Right cardiac atrium (tissue), 5 donors: ENCODE measurements around the gene FLAD1. TPM values are rescaled to one million over a fixed set of nuclear protein-coding genes. Genes with fewer than 3 reads are reported as not detected.
A peak's percentile ranks its signal among the peaks of the same experiment; 100 is the strongest.
"Not testable (repeated sequence)": the region's sequence is repeated elsewhere in the genome, so short reads cannot be mapped to it uniquely, and the experiment has no call there.

ENCODE experiments used
- ATAC-seq, 2 donors: fragments of 200-7000 bp; cut with Tn5 transposase; one replicate each; pipeline versions ENCODE4 v1.8.0 to v1.9.1; 2020; ENCODE audit warnings: moderate library complexity in 2 of 2, mild to moderate bottlenecking in 1 of 2
- DNase-seq, 3 donors: peaks; one replicate each; pipeline ENCODE4 v3.0.0-alpha.2; 2020
- H3K27ac ChIP-seq: one replicate; pipeline ENCODE4 v1.5.1; 2013; ENCODE audit warnings: mild to moderate bottlenecking, low read length, control low read depth, moderate library complexity
- H3K27me3 ChIP-seq: one replicate; pipeline ENCODE4 v1.6.1; 2013; ENCODE audit not compliant: control insufficient read depth, insufficient read depth
- H3K4me1 ChIP-seq: one replicate; pipeline ENCODE4 v1.6.1; 2013; ENCODE audit warnings: low read length; ENCODE audit not compliant: control insufficient read depth, insufficient read depth
- H3K4me3 ChIP-seq: one replicate; pipeline ENCODE4 v1.5.1; 2013; ENCODE audit warnings: low read length, control low read depth
- H3K9me3 ChIP-seq: one replicate; pipeline ENCODE4 v1.6.1; 2013; ENCODE audit warnings: low read length; ENCODE audit not compliant: control insufficient read depth
- WGBS: extraction: QIAGEN DNeasy Blood & Tissue Kit; methylation state at CpG from one replicate; pipeline ENCODE4 v1.1.7; 2013; 5-methylcytosine and 5-hydroxymethylcytosine counted together
- intact Hi-C, 4 donors: fragments of 100-400 bp; cut with DNase I; formaldehyde crosslinking; loops; one replicate each; pipeline versions ENCODE4 v1.11.0 to v1.14.0; 2022 to 2023
- polyA plus RNA-seq: library from polyadenylated mRNA; stranded (reverse); fragments of 200-250 nt; gene quantifications from one replicate; pipeline ENCODE4 v1.2.3, GENCODE V29; 2013
- total RNA-seq, 4 donors: library from RNA; stranded (reverse); fragmentation: NEBNext Ultra II Directional; extraction: Animal tissue kit (Norgen Biotek cat#: 25700); gene quantifications; one replicate each; pipeline ENCODE4 v1.2.1, GENCODE V29; 2021
- donor health status: healthy with polysubstance abuse.
- donor health status: DM: no; HTN: yes; CAD: no.
- donor health status: DM: no; HTN: no; CAD: no.
- donor health status: DM: no; HTN: yes; CAD: no; lungs with severe emphysema.
- donor health status: DM: yes; HTN: yes; CAD: no.

The FLAD1 gene
- total and polyA plus RNA-seq, 5 donors, result 22.8 to 32.7 (median 25.3) TPM

DNA sequence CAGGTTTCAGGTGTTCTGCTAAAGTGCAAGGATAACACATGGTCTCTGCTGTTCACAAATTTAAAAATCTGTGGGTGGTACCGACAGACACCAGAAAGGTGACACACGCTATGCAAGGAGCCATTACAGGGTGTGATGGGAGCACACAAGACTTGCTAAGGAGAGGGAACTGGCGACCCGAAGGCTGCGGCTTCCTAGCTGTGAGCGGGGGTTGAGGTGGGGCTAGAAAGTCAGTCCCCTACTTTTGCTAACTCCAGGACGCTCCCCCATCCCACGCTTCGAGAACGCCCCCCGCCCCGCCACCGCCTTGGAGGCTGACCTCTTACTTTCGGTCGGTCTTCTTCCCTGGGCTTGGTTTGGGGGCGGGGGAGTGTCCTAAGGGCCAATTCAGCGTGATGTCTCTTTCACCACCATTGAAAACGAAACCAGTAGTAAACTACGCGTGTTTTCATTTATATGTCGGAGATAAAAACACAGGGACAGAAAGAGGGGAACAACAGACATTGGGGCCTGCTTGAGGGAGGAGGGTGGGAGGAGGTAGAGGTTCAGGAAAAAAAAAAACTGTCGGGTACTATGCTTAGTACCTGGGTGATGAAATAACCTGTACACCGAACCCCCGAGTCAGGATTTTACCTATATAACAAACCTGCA, 7.6 kb upstream of the FLAD1 start:
- Histone ChIP-seq H3K4me3 (peak overlapping the region; percentile 67), H3K4me1 (peaks cover 9% of the 10 kb centered on the region), H3K27ac (peak overlapping the region; percentile 91), H3K9me3 (no peaks in the 10 kb centered on the region), H3K27me3 (no peaks in the 10 kb centered on the region)
- intact Hi-C loops, result loop anchor here in 1 of 4 donors (10.0 kb wide), 1 partner anchor 89 kb away; the partner anchor contains the start of gene EFNA4
- ATAC-seq (no peak), DNase-seq (peak; percentile 68 to 81 (median 78))
- WGBS, result under 1% methylated on average over 24 of the region's 24 CpGs

DNA sequence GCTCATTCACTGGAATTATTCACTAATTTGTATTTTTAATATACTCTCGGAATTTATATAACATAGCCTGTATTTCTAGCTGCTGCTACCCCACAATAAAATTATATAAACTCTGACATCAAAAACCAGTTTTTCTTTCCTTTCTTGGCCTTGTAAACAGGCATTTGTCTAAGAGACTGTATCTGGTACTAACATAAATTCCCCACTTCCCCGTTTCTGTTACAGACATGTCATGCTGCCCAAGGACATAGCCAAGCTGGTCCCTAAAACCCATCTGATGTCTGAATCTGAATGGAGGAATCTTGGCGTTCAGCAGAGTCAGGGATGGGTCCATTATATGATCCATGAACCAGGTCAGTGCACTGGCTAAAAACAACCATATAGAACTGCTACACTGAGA, 5.4 kb upstream of the FLAD1 start:
- H3K27ac ChIP-seq, H3K9me3 ChIP-seq, ATAC-seq, H3K4me1 ChIP-seq, DNase-seq, H3K27me3 ChIP-seq, H3K4me3 ChIP-seq: not testable (repeated sequence)
- intact Hi-C loops, result loop anchor here in 1 of 4 donors (10.0 kb wide), 1 partner anchor 87 kb away; the partner anchor contains the start of gene EFNA4
- 69% methylated on average over 3 of the region's 3 CpGs for WGBS

DNA sequence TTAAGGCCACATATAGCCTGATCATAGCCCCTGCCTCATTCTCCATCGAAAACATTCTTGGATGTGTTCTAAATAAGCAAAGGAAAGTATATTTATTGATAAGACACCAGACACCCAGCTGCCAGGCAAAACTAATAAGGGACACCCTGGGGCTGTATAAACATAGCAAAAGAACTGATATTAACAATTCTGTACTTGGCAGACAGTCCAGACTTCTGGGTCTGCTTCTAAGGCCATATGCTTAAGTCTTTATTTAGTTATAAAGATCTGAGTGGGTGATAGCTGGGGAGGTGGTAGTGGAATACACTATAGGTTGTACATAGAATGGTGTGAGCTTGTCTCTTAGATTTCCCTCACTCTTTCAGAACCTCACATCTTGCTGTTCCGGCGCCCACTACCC, 4.8 kb upstream of the FLAD1 start:
- peaks cover 4% of the 10 kb centered on the region for H3K4me1 ChIP-seq
- H3K4me3 ChIP-seq, result no peak overlapping the region
- 95% methylated on average over 3 of the region's 3 CpGs for WGBS
- H3K27ac ChIP-seq, result no peak overlapping the region
- intact Hi-C loops, result loop anchor here in 1 of 4 donors (10.0 kb wide), 1 partner anchor 86 kb away; the partner anchor contains the start of gene EFNA4
- no peak for DNase-seq
- no peaks in the 10 kb centered on the region for H3K27me3 ChIP-seq
- no peaks in the 10 kb centered on the region for H3K9me3 ChIP-seq
- no peak for ATAC-seq

DNA sequence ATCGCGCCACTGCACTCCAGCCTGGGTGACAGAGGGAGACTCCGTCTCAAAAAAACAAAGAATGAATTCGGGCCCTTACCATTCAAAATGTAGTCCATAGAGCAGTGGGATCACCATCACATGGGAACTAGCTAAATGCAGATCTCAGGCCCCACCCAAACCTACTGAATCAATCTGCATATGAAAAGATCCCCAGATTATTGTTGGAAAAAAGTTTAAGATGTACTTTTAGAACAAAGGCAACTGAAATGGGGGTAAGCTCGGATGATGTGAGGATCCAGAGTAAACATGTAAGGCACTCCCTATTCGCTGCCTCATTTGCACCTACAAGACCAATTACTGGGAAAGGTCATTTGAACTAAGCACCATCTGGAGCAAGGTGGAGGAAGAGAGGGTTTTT, 803 bp upstream of the FLAD1 start:
- ATAC-seq (no peak), DNase-seq (no peak)
- no peaks in the 10 kb centered on the region for H3K27me3 ChIP-seq
- H3K4me1 ChIP-seq, result peaks cover 6% of the 10 kb centered on the region
- 64% methylated on average over 6 of the region's 6 CpGs for WGBS
- no peak overlapping the region for H3K27ac ChIP-seq
- peak overlapping the region; percentile 91 for H3K4me3 ChIP-seq
- H3K9me3 ChIP-seq, result no peaks in the 10 kb centered on the region
- intact Hi-C loops, result no loop called here

DNA sequence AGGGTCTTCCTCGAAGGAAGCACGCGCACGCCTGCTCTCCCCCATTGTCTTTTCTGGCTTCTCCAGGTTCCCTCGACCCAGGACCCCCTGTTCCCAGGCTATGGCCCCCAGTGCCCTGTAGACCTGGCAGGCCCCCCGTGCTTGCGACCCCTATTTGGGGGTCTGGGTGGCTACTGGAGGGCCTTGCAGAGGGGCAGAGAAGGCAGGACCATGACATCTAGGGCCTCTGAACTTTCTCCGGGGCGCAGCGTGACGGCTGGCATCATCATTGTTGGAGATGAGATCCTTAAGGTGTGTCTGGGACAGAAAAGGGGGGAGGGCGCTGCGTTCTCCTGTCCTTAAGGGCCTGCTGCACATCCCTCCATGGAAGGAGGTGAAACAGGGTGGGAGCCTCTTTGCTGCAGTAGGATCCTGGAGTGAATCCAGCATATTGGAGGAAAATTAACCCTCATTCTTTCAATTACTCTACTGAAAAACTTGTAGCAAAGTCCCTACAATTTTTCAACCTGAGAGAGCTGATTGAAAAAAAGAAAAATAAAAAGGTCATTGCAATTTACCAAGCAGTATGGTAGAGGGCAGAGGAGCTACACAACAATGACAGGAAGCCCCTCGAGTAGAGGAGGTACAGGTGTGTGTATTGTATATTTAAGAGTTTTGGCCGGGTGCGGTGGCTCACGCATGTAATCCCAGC, 777 bp downstream of the FLAD1 start:
- intact Hi-C loops, result no loop called here
- DNase-seq, result peak in 1 of 3 donors; percentile 40
- no peak overlapping the region for H3K27ac ChIP-seq

DNA sequence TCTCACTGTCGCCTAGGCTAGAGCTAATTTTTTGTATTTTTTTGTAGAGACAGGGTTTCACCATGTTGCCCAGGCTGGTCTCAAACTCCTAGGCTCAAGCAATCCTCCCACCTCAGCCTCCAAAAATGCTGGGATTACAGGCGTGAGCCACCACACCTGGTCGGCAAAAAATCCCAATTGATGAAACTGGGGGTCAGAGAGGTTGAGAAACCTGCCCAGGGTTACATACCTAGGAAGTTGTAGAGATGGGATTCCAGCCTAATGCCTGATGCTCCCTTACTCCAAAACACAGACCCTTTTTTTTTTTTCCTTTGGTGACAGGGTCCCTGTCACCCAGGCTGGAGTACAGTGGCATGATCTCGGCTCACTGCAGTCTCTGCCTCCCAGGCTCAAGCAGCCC, 3.6 kb downstream of the FLAD1 start:
- H3K4me3 ChIP-seq, ATAC-seq, H3K4me1 ChIP-seq, H3K27me3 ChIP-seq, H3K9me3 ChIP-seq, DNase-seq, intact Hi-C loops, H3K27ac ChIP-seq: not testable (repeated sequence)
- WGBS, result 91% methylated on average over 4 of the region's 4 CpGs

More for the DNA sequence above, 777 bp downstream of the FLAD1 start:
- peaks cover 7% of the 10 kb centered on the region for H3K4me1 ChIP-seq
- H3K9me3 ChIP-seq, result no peaks in the 10 kb centered on the region
- no peaks in the 10 kb centered on the region for H3K27me3 ChIP-seq
- no peak for ATAC-seq
- H3K4me3 ChIP-seq, result peak overlapping the region; percentile 91
- WGBS, result 16% methylated on average over 17 of the region's 17 CpGs

DNA sequence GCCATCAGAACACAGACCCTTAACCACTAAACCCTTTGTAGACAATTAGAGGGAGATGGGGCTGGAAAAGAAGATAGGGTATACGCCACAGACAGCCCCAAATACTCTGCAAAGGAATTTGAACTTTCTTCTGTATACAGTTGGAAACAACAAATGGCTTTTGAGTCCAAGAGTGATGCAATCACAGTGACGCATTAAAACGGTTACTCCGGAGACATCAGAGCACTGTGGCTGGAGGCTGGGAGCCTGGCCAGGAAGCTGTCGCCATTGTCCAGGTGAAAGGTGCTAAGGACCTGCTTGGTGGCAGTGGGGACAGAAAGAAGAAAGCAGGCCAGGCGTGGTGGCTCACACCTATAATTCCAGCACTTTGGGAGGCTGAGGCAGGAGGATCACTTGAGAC, 4.2 kb downstream of the FLAD1 start:
- Histone ChIP-seq H3K9me3 (no peaks in the 10 kb centered on the region), H3K27ac (no peak overlapping the region), H3K4me1 (peaks cover 6% of the 10 kb centered on the region), H3K4me3 (no peak overlapping the region), H3K27me3 (no peaks in the 10 kb centered on the region)
- DNase-seq (peak in 1 of 3 donors; percentile 21), ATAC-seq (no peak)
- WGBS, result 62% methylated on average over 6 of the region's 6 CpGs
- intact Hi-C loops, result no loop called here

DNA sequence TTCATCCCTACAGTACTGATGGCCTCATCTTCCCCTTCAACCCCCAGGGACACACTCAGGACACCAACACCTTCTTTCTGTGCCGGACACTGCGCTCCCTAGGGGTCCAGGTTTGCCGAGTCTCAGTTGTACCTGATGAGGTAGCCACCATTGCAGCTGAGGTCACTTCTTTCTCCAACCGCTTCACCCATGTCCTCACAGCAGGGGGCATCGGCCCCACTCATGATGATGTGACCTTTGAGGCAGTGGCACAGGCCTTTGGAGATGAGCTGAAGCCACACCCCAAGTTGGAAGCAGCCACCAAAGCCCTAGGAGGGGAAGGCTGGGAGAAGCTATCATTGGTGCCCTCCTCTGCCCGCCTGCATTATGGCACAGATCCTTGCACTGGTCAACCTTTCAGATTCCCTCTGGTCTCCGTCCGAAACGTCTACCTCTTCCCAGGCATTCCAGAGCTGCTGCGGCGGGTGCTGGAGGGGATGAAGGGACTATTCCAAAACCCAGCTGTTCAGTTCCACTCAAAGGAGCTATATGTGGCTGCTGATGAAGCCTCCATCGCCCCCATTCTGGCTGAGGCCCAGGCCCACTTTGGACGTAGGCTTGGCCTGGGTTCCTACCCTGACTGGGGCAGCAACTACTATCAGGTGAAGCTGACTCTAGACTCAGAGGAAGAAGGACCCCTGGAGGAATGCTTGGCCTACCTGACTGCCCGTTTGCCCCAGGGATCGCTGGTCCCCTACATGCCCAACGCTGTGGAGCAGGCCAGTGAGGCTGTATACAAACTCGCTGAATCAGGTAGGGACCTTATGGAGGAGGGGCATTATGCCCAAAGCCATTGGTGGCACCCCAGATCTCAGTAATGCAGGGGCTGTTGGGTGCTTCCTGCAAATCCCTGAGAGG, 5.2 kb downstream of the FLAD1 start:
- Histone ChIP-seq H3K4me3 (no peak overlapping the region), H3K27ac (no peak overlapping the region), H3K9me3 (no peaks in the 10 kb centered on the region), H3K27me3 (no peaks in the 10 kb centered on the region), H3K4me1 (peaks cover 4% of the 10 kb centered on the region)
- 87% methylated on average over 17 of the region's 17 CpGs for WGBS
- intact Hi-C loops, result no loop called here
- no peak for ATAC-seq
- DNase-seq, result peak in 2 of 3 donors; percentile 18 to 49

DNA sequence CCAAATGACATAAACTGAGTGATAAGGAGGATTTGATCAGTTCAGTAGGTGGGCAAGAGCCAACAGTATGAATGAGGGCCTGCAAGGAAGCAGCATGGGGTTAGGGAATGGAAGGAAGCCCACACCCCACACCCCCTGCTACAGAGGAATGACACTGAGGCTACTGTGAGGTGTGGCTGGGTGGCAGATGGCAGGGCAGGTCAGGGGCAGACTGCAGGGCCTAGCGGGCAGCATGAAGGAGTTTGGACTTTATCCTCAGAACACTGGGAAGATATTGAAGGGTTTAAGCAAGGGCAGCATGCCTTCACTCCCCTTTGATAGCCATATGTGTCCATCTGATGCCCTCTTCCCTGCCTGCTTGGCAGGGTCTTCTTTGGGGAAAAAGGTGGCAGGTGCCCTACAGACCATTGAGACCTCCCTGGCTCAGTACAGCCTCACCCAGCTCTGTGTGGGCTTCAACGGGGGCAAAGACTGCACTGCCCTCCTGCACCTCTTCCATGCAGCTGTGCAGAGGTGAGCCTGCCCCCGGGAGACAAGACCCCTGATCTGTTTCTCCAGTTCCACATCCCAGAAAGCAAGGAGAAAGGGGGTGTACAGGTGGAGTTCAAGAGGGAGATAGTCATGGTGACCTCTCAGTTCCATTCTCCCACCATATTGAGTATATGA, 6.2 kb downstream of the FLAD1 start:
- Histone ChIP-seq H3K27ac (no peak overlapping the region), H3K4me3 (no peak overlapping the region), H3K9me3 (no peaks in the 10 kb centered on the region), H3K27me3 (no peaks in the 10 kb centered on the region), H3K4me1 (peaks cover 1% of the 10 kb centered on the region)
- DNase-seq (peak in 1 of 3 donors; percentile 18), ATAC-seq (no peak)
- intact Hi-C loops, result no loop called here
- WGBS, result 82% methylated on average over 3 of the region's 3 CpGs

DNA sequence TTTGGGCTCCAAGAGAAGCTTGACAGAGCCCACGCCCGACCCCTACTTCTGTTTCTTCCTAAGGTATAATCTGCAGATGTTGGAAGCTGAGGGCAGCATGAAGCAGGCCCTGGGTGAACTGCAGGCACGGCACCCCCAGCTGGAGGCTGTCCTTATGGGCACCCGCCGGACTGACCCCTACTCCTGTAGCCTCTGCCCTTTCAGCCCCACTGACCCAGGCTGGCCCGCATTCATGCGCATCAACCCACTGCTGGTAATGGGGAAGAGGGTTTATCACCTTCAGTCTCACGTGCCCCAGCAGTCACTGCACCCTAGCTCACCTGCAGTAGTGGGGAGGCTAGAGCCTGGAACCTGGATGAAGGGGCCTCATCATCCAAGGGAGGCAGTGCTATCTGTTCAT, 7.1 kb downstream of the FLAD1 start:
- DNase-seq (peak in 2 of 3 donors; percentile 27 to 33), ATAC-seq (no peak)
- Histone ChIP-seq H3K4me3 (no peak overlapping the region), H3K27me3 (no peaks in the 10 kb centered on the region), H3K9me3 (no peaks in the 10 kb centered on the region), H3K27ac (no peak overlapping the region), H3K4me1 (peaks cover 1% of the 10 kb centered on the region)
- intact Hi-C loops, result no loop called here
- 93% methylated on average over 8 of the region's 8 CpGs for WGBS
